ENCODE results near the gene PKD2L1. TPM values are rescaled to one million over a fixed set of nuclear protein-coding genes. Genes with fewer than 3 reads are reported as not detected.

PKD2L1 gene
- total and polyA plus RNA-seq, 9 of the 15 experiments (the other 6 are each of a cell fraction or from before 2014, with no cell fraction given), result not detected

GRCh38 chr10:100364735-100365391 is 34.8 kb upstream of the PKD2L1 start (continued):
- TF ChIP-seq ZBTB40 (IDR thresholded peaks at IDR 0.05) (no peak), ZBTB40 (CRISPR knock-in tag; IDR thresholded peaks at IDR 0.05) (no peak), ARID4B (CRISPR knock-in tag; IDR thresholded peaks at IDR 0.05) (no peak), POLR2H (tag; IDR thresholded peaks at IDR 0.05; ENCODE audit: low read depth) (peak; percentile 35; the same call in 1 of the 2 replicates), MEIS2 (IDR thresholded peaks at IDR 0.05; ENCODE audit: partially characterized antibody) (peak; percentile 30), BCOR (IDR thresholded peaks at IDR 0.05) (no peak), ZBTB26 (CRISPR knock-in tag; IDR thresholded peaks at IDR 0.05) (no peak), BCLAF1 (IDR thresholded peaks at IDR 0.05; ENCODE audit: borderline replicate concordance in 1 of 2, control insufficient read depth in 1 of 2, low read depth in 2 of 2, low read length in 1 of 2) (no peak), ARID2 (IDR thresholded peaks at IDR 0.05) (no peak)
